GM18870 (cell line): ENCODE data around the gene GRM7.

ENCODE experiments used
- ATAC-seq: cut with Tn5 transposase; IDR thresholded peaks from one replicate; pipeline ENCODE4 v1.9.1; 2021; ENCODE audit warnings: moderate library complexity; ENCODE audit not compliant: unreplicated experiment

The GRM7 gene

DNA sequence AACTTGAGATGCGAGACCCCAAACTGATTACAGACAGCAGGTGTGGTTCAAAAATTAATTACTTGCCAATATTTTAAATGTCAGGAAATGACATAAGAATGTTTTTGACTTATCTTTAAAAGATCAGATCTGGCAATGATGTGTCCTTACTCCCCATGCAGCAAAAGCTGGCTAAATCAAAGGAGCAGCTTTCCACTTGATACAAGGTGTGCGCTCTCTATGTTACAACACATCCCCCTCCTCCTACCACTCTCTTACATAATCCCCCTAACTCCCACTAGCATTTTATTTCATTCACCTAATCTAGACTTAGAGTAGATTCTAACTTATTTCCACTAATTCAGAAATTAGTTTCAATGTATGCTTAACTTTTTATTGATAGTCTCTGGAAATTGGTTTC, 609.0 kb downstream of the GRM7 start:
- no peak for ATAC-seq

GRCh38 chr3:7484636-7485035, 623.7 kb downstream of the GRM7 start:
- ATAC-seq = no peak

GRCh38 chr3:7487763-7488162, 626.8 kb downstream of the GRM7 start:
- no peak for ATAC-seq

- no peak for ATAC-seq
Measured at GRCh38 chr3:7489417-7489816, 628.5 kb downstream of the GRM7 start.

- ATAC-seq = no peak
Measured at GRCh38 chr3:7498715-7499114, 637.8 kb downstream of the GRM7 start.

DNA sequence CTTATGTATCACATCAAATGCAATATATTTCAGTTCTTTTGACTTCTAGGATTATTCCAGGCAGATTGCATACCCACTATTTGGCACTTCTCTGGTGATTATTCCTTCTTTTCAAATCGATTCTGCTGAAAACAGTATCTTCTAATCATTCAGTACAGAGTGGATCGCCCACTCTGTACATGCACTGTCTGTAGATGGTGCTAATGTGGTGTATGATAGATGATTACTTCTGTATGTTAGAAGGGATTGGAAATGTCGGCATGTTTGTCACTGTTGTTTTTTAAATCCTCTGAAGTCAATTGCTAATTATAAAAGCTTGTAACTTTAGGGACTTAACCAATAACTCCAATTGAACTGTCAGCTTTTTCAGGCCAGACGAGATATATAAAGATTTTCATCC, 642.5 kb downstream of the GRM7 start:
- ATAC-seq = no peak

- no peak for ATAC-seq
Measured at GRCh38 chr3:7504886-7505775, 644.2 kb downstream of the GRM7 start.

DNA sequence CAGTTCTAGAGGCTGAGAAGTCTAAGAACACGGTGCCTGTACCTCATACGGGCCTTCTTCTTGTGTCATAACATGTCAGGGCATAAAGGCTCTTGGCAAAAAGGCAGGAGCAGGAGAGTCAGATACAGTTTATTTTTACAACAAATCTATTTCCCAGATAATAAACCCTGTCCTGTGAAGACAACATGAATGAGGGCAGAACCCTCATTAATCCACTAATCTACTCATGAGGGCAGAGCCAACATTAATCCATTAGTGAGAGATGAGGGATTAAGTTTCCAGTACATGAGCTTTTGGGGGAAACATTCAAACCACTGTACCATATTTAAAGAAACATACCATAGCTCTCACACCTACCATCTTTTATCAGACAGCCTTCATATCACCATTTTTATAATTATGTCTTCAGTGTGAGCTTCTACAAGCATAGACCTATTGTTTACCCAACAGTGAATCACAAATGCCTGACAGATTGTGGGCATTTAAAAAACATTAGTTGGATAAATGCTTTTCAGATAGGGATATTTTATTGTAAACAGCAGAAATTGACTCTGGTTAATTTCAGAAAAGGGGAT, 645.8 kb downstream of the GRM7 start:
- no peak for ATAC-seq

DNA sequence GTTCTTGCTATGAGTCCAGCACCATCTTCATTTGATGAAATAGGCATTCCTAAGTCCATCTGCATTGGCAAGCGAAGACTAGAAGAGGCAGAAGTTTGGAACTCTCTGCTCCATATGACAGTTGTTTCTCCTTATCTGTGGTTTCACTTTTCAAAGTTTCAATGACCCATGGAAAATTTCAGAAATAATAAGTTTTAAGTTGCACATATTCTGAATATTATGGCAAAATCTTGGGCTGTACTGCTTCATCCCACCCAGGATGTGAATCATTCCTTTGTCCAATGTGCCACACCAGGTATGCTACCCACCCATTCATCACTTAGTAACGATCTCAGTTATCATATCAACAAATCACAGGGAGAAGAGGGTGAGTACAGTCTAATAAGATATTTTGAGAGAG, 647.9 kb downstream of the GRM7 start:
- no peak for ATAC-seq

GRCh38 chr3:7512048-7512447, 651.1 kb downstream of the GRM7 start:
- ATAC-seq = no peak

DNA sequence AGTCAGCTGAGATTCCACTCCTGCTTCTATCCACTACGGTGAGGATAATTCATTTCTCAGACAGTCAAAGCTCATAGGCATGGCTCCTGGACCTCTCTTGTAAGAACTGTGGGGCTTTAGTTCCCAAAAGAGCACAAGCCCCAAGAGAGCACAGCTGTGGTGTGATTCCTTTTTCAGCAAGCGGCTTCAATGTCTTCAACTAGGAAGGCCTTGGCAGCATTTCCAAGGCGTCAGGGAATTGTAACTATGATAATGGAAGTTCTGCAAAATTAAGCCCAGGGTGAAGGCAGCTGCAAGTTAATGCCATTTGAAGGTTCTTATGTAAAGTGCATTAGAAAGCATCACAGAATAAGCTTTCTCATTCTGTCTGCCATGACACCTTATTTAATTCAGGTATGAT, 657.1 kb downstream of the GRM7 start:
- ATAC-seq = no peak

DNA sequence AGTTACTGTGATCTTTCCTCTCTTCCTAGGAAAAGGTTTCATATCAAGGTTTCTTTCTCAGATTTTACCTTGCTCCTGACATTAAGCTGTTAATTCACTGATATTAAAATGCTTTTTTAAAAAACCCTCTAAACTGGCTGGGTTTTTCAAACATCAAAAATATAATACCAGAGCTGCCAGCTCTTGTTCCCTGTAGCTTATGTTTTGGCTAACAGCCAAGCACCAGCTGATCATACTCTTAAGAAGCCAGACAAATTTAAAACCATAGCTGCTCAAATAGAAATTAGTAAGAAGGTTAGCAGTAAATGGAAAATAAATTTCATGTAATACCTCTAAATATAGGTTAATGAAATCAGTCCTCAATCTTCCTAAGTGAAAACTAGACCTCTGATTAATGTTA, 657.5 kb downstream of the GRM7 start:
- ATAC-seq = no peak

DNA sequence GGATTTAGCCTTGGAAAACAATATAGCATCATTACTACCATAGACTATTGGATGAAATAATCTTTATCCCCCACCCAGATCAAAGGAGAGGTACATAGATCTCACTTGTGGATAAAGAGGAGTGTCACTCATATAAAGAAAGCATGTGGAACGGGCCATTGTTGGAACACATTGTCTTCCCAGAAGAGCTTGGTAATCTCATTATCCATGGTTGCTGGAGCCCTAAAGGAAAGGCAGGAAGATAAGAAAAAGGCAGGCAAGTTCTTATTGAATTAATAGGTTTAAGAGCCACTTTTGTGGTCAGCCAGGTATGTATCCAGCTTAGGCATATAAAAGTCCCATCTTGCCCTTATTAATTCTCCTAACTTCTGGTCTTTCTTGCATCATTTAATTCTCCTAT, 659.1 kb downstream of the GRM7 start:
- no peak for ATAC-seq

DNA sequence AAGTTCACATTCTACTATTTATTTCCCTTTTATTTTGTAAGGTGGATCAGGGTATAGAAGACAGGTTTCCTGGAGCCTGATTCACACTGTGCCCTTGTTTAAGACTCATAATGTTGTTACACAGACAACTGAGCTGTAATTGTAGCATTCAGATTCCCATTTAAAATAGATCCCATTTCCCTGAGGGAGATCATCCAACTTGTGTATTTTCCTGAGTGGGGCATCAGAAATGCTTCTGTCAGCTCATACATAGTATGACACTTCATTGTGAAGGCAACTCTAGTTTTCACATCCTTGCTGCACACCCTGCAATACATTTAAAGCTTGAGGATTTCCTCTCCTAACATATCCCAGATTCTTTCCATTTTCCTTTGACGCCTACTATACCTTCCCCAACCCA, 659.7 kb downstream of the GRM7 start:
- no peak for ATAC-seq

- no peak for ATAC-seq
Measured at GRCh38 chr3:7536510-7536909, 675.6 kb downstream of the GRM7 start.

DNA sequence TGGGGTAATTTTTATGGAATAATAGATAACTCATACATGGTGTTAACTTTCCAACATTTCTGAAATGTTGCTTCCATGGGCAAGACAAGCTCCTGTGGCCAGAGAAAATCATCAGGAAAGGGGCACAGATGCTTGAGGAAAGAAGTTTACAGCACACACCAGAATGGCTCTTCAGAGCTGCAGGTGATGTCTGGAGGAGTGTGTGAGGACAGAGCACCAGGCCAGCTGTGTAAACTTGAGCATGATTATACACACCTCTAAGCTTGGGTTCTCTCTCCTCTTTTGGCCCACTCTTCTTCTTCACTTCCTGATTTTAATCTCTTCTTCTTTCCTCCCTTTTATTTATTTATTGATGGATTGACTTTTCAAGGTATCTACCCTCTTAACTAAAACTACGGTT, 676.0 kb downstream of the GRM7 start:
- no peak for ATAC-seq

- ATAC-seq = no peak
Measured at GRCh38 chr3:7543294-7543880, 682.5 kb downstream of the GRM7 start.

DNA sequence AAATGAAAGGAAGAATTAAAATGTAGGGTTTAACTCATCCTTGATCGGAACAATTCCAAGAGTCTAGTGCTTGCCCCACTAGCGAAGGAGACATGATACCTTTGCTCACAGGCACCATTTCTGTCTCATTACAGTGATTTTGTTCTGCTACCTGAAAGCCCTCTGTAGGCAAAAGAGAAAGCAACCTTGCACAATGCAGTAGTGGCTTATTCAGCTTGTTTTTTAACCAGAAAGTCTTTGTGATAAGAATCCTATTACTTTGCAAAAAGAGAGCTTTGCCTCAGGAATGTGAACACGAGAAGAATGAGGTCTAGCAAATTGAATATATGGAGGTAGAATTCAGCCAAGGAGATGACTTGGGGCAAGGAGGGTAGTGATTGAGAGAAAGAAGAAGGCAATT, 684.4 kb downstream of the GRM7 start:
- no peak for ATAC-seq

DNA sequence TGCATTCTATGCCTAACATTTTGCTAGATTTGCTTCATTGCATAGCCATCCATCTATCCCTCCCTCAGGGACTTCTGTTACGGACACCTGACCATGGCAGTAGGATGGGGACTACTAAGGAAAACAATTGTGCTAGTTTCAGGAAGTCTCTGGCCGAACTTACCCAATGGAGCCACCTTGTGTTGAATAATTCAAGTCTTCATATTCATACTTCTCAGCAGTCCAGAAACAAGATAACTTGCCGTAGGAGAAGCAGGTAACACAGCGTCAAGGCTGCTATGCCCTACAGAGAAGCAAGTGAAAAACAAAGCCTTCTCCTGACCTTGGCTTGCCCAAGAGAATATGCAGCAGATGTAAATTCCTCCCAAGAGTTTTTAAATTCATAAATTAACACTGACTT, 685.3 kb downstream of the GRM7 start:
- no peak for ATAC-seq

- ATAC-seq = no peak
Measured at GRCh38 chr3:7547826-7548225, 686.9 kb downstream of the GRM7 start.

DNA sequence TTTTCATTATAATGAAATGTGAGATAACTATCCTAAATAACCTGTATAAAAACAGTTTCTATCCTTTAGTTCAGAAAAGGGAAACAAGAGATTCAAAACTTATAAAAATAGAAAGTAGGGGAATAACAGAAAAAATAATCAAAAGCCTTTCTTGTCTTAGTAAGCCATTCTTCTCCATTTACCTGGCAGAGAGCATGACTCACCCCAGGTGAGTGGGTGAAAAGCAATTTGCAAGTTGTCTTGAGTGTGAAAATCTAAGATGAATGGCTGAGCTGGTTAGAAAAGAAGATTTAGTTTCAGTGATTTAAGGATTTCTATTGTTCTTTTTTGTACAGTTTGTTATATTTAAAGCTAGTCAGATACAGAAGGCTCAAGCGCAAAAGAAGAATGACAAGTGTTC, 702.0 kb downstream of the GRM7 start:
- ATAC-seq = no peak

DNA sequence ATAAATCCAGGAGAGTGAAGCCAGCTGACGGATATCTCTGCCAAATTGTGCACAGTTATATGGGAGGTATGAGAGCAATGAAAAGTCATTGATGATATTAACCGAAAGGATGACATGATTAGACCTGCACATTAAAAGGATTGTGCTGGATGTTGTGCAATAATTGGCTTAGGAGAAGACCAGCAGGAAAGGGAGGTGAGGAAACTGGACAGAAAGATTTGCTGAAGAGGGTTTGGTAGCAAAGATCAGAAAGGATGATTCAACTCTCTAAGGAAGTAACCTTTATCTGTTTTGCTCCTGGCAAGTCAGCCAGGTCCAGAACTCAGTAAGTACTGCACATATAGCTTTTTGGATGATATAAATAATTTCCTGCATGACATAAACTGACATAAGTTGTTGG, 704.7 kb downstream of the GRM7 start:
- no peak for ATAC-seq
